K562 (cell line): ENCODE measurements around the gene GANAB. TPM values are rescaled to one million over a fixed set of nuclear protein-coding genes. Genes with fewer than 3 reads are reported as not detected.

Experiments
- ATAC-seq: fragments of 200-7000 bp; cut with Tn5 transposase; 3 replicates; pipeline ENCODE4 v1.9.1; 2020; ENCODE audit warnings: moderate library complexity
- BruUV-seq: library from RNA; stranded (reverse); fragments of 400-500 nt; replicated peaks from 2 replicates; lab custom pipeline; 2021; lab: Mats Ljungman, UMichigan
- CTCF ChIA-PET: fragments of 300-600 bp; formaldehyde crosslinking; extraction: SDS; loops from one replicate; lab custom pipeline; 2021; ENCODE audit warnings: low intra/inter-chr PET ratio; lab: Yijun Ruan, JAX
- POLR2A ChIA-PET: fragments of 300-600, 350-650 bp; sonication (Branson Sonifier 250); formaldehyde crosslinking; extraction: SDS; loops from one replicate; lab custom pipeline; 2021; ENCODE audit warnings: antibody characterized with exemption, inconsistent platforms; lab: Yijun Ruan, JAX
- DNase-seq, 4 experiments: peaks; one replicate each; pipeline versions ENCODE4 v3.0.0 to v3.0.0-alpha.2; 2011 to 2018; ENCODE audit warnings: low spot score in 3 of 4, mixed read lengths in 3 of 4; ENCODE audit errors: extremely low read depth in 1 of 4
- FAIRE-seq: peaks from 2 replicates; lab custom pipeline; 2011; peaks lifted over from hg19 to GRCh38; lab: Jason Lieb, UNC
- H2AFZ ChIP-seq: 2 replicates; pipeline ENCODE4 v1.6.0; 2011; ENCODE audit warnings: low read depth, low read length, control low read depth, inconsistent platforms
- H3K27ac ChIP-seq: fragments of 200-600 bp; 3 replicates; pipeline ENCODE4 v1.8.0; 2011; ENCODE audit warnings: low read depth, mild to moderate bottlenecking, control low read depth, inconsistent platforms, low read length, moderate library complexity, mixed read lengths; ENCODE audit errors: extremely low read depth
- H3K27me3 ChIP-seq, 2 experiments: fragments of 300-600 bp in 1 of 2; 2 replicates in 1 of 2; 3 replicates in 1 of 2; pipeline versions ENCODE4 v1.6.0 to v1.8.0; 2011; ENCODE audit warnings: inconsistent platforms in 2 of 2, low read length in 2 of 2, mild to moderate bottlenecking in 1 of 2, mixed read lengths in 1 of 2, moderate library complexity in 1 of 2; ENCODE audit not compliant: control insufficient read depth in 2 of 2, insufficient read depth in 2 of 2
- H3K36me3 ChIP-seq: fragments of 300-600 bp; 3 replicates; pipeline ENCODE4 v1.8.0; 2011; ENCODE audit warnings: mild to moderate bottlenecking, low read length, inconsistent platforms; ENCODE audit not compliant: control insufficient read depth, insufficient read depth
- H3K4me1 ChIP-seq, 2 experiments: fragments of 200-600 bp in 1 of 2; replicated peaks in 1 of 2; 2 replicates in 1 of 2; 3 replicates in 1 of 2; pipeline versions ENCODE4 v1.5.1 to v1.8.0; 2011; ENCODE audit warnings: inconsistent platforms in 2 of 2, low read length in 2 of 2, mild to moderate bottlenecking in 1 of 2, mixed read lengths in 1 of 2, moderate library complexity in 1 of 2; ENCODE audit not compliant: control insufficient read depth in 2 of 2, insufficient read depth in 2 of 2
- H3K4me2 ChIP-seq: 2 replicates; pipeline ENCODE4 v1.6.1; 2011; ENCODE audit warnings: low read length, control low read depth, inconsistent platforms, mixed read lengths; ENCODE audit not compliant: insufficient read depth
- H3K4me3 ChIP-seq: fragments of 200-600 bp; sonication (generic), shearing (Covaris generic); 2 replicates; pipeline ENCODE4 v1.5.1; 2016; ENCODE audit warnings: control low read depth, inconsistent platforms
- H3K79me2 ChIP-seq: fragments of 200-600 bp; 3 replicates; pipeline ENCODE4 v1.8.0; 2011; ENCODE audit warnings: low read length, inconsistent platforms; ENCODE audit not compliant: control insufficient read depth, insufficient read depth
- H3K9ac ChIP-seq, 2 experiments: 2 replicates each; pipeline versions ENCODE4 v1.6.0 to v1.6.1; 2011; ENCODE audit warnings: low read depth in 2 of 2, low read length in 2 of 2, control low read depth in 1 of 2, inconsistent platforms in 1 of 2, mild to moderate bottlenecking in 1 of 2, mixed read lengths in 1 of 2; ENCODE audit not compliant: insufficient read depth in 1 of 2
- H3K9me1 ChIP-seq: one replicate; pipeline ENCODE4 v1.6.0; 2011; ENCODE audit warnings: inconsistent platforms, mild to moderate bottlenecking, low read length, moderate library complexity; ENCODE audit not compliant: control insufficient read depth, insufficient read depth
- H3K9me3 ChIP-seq: replicated peaks from 2 replicates; pipeline ENCODE4 v1.5.1; 2011; ENCODE audit warnings: low read depth, low read length, inconsistent platforms; ENCODE audit not compliant: control insufficient read depth, insufficient read depth
- H4K20me1 ChIP-seq: replicated peaks from 2 replicates; pipeline ENCODE4 v1.6.1; 2011; ENCODE audit warnings: low read length, inconsistent platforms, mixed read lengths; ENCODE audit not compliant: control insufficient read depth, insufficient read depth
- CREB1 ChIP-seq, 2 experiments: sonication (generic) in 1 of 2; formaldehyde crosslinking in 1 of 2; IDR thresholded peaks; 2 replicates each; pipeline versions ENCODE4 v1.6.1 to v1.8.0; 2012 to 2022; ENCODE audit warnings: inconsistent platforms in 1 of 2, mild to moderate bottlenecking in 1 of 2, missing genetic modification reagents in 1 of 2, moderate library complexity in 1 of 2
- ELF4 ChIP-seq: fragments of 450-650 bp; formaldehyde crosslinking; IDR thresholded peaks from 2 replicates; pipeline ENCODE4 v1.4.0; 2022; ENCODE audit warnings: missing genetic modification characterization
- HMBOX1 ChIP-seq: sonication (generic); IDR thresholded peaks from 2 replicates; pipeline ENCODE4 v1.6.1; 2016
- PHF8 ChIP-seq: fragments of 200-600 bp; sonication (generic); IDR thresholded peaks from 2 replicates; pipeline ENCODE4 v1.6.1; 2012; ENCODE audit warnings: mixed run types, mild to moderate bottlenecking, inconsistent platforms, low read length, moderate library complexity, borderline replicate concordance
- PRDM10 ChIP-seq: fragments of 450-650 bp; IDR thresholded peaks from 2 replicates; pipeline ENCODE4 v1.6.1; 2018; ENCODE audit not compliant: partially characterized antibody
- RAD21 ChIP-seq, 2 experiments: fragments of 250-450 bp in 1 of 2; fragments of 450-650 bp in 1 of 2; sonication (Bioruptor Pico) in 1 of 2; formaldehyde crosslinking in 1 of 2; IDR thresholded peaks in 1 of 2; conservative IDR thresholded peaks in 1 of 2; 2 replicates each; pipeline versions ENCODE4 v1.4.0 to v1.8.0; 2020 to 2022; ENCODE audit warnings: mild to moderate bottlenecking in 2 of 2, moderate library complexity in 1 of 2
- SNIP1 ChIP-seq: fragments of 450-650 bp; IDR thresholded peaks from 2 replicates; pipeline ENCODE4 v1.7.1; 2017; ENCODE audit warnings: low read depth, mild to moderate bottlenecking
- TAF7 ChIP-seq: fragments of 450-650 bp; IDR thresholded peaks from 2 replicates; pipeline ENCODE4 v1.6.1; 2016; ENCODE audit warnings: missing genetic modification characterization, missing compliant biosample characterization
- ZFP91 ChIP-seq: sonication (generic); formaldehyde crosslinking; IDR thresholded peaks from 2 replicates; pipeline ENCODE4 v1.8.0; 2022; ENCODE audit warnings: mild to moderate bottlenecking, missing genetic modification reagents
- ZNF699 ChIP-seq: fragments of 250-450 bp; sonication (Bioruptor Pico); IDR thresholded peaks from 2 replicates; pipeline ENCODE4 v1.8.0; 2021; ENCODE audit warnings: mild to moderate bottlenecking, moderate library complexity; ENCODE audit not compliant: insufficient replicate concordance
- ZNF766 ChIP-seq: fragments of 200-800 bp; sonication (Bioruptor generic); conservative IDR thresholded peaks from 2 replicates; pipeline ENCODE4 v1.6.1; 2016; ENCODE audit warnings: missing genetic modification characterization, missing compliant biosample characterization
- ZNF830 ChIP-seq: fragments of 250-450 bp; sonication (Bioruptor Pico); IDR thresholded peaks from 2 replicates; pipeline ENCODE4 v1.5.0; 2021; ENCODE audit warnings: mild to moderate bottlenecking
- WGBS: fragments of 100-300 bp; shearing (Covaris generic); methylation state at CpG from one replicate; pipeline ENCODE4 v1.1.6; 2016; ENCODE audit warnings: low coverage, mixed read lengths; ENCODE audit not compliant: insufficient coverage; ENCODE audit errors: missing lambda C conversion rate; 5-methylcytosine and 5-hydroxymethylcytosine counted together
- in situ Hi-C: fragments of 300-500 bp; cut with MboI; formaldehyde crosslinking; loops from 4 replicates; pipeline ENCODE4 v1.15.0; 2018; ENCODE audit warnings: inconsistent platforms, mixed read lengths
- intact Hi-C: fragments of 100-400 bp; cut with micrococcal nuclease; formaldehyde crosslinking; loops from 2 replicates; pipeline ENCODE4 v1.14.2; 2022
- polyA plus RNA-seq, 8 experiments: library from polyadenylated mRNA; depleted of rRNA in 4 of 8; stranded (reverse) in 5 of 8; unstranded in 3 of 8; fragments of >200 nt; fragmentation: Nextera tagmentation in 2 of 8; fragmentation: Illumina TruSeq in 1 of 8; extraction: Ambion mirVana in 2 of 8; extraction: Trizol in 1 of 8; gene quantifications; 2 replicates each; pipeline versions ENCODE4 v1.2.1 to v1.2.3, GENCODE V29; 2011 to 2014; ENCODE audit warnings: inconsistent platforms in 1 of 8, missing spikeins in 1 of 8
- total RNA-seq, 7 experiments: library from RNA; depleted of rRNA in 6 of 7; stranded (reverse); fragments of >200 nt in 6 of 7; fragmentation: Illumina TruSeq in 2 of 7; extraction: Trizol in 2 of 7; gene quantifications; 2 replicates each; pipeline versions ENCODE4 v1.2.1 to v1.2.3, GENCODE V29; 2011 to 2021; ENCODE audit warnings: low replicate concordance in 1 of 7

The GANAB gene
- total and polyA plus RNA-seq, 9 of the 15 experiments (the other 6 are each of a cell fraction or from before 2014, with no cell fraction given) = 6.5 to 284 (median 161) TPM

- TF ChIP-seq ZFP91 (CRISPR knock-in tag) = 0 out of 2 replicates have a peak, but pooled peaks have one; percentile 42
- no peak for TF ChIP-seq ZNF830 (CRISPR knock-in tag)
These were observed 25.4 kb upstream of the GANAB start, which contains the start of the genes LBHD1 and UQCC3 (continued) for GRCh38 chr11:62671608-62672389.

GRCh38 chr11:62671236-62671607, 24.8 kb upstream of the GANAB start:
- in situ Hi-C loops = no loop called here
- H3K27ac ChIP-seq = peak overlapping the region; percentile 94
- H3K36me3 ChIP-seq = peaks cover 59% of the 10 kb centered on the region
- peak overlapping the region; percentile 91 for H3K4me3 ChIP-seq
- FAIRE-seq = no peak
- peak overlapping the region; percentile 77 for H2AFZ ChIP-seq
- CTCF ChIA-PET = no interaction called here
- intact Hi-C loops = loop anchor here (5.0 kb wide), 1 partner anchor 69 kb away; the partner anchor contains the start of gene MTA2
- H3K4me2 ChIP-seq = peak overlapping the region; percentile 86
- H3K4me1 ChIP-seq = peaks cover 33 to 59% of the 10 kb centered on the region in 2 experiments; a peak in 4 of 5 replicates
- BruUV-seq = no TSS peak
- POLR2A ChIA-PET = interaction anchor here (0.5 to 8.8 kb wide), 25 partner anchors 8 to 1514 kb away, joined by 3 to 83 read pairs (median 5); partner anchors contain the start of genes B3GAT3, EEF1G, GANAB and HNRNPUL2
- peaks cover 4% of the 10 kb centered on the region; the same call in 1 of the 2 replicates for H4K20me1 ChIP-seq
- peak; percentile 12 for ATAC-seq
- no peak for DNase-seq
- no peaks in the 10 kb centered on the region for H3K9me1 ChIP-seq
- H3K9ac ChIP-seq = peak overlapping the region; percentile 94 to 100
- no peaks in the 10 kb centered on the region for H3K9me3 ChIP-seq
- H3K27me3 ChIP-seq = no peaks in the 10 kb centered on the region
- WGBS = 0% methylated on average over 17 of the region's 17 CpGs
- H3K79me2 ChIP-seq = peaks cover 83% of the 10 kb centered on the region
- TF ChIP-seq ELF4 (CRISPR knock-in tag) (no peak), SNIP1 (no peak), CREB1 (IDR thresholded peaks at IDR 0.05) (no peak), CREB1 (CRISPR knock-in tag; IDR thresholded peaks at IDR 0.05) (no peak; the same call in 1 of the 2 replicates), ZNF699 (CRISPR knock-in tag) (no peak), ZNF766 (CRISPR knock-in tag) (peak; percentile 78), PRDM10 (peak; percentile 80), TAF7 (tag) (peak; percentile 80), HMBOX1 (no peak), PHF8 (no peak), RAD21 (CRISPR knock-in tag; conservative IDR thresholded peaks at IDR 0.05 in 1 of 2, IDR thresholded peaks at IDR 0.05 in 1 of 2) (0 out of 4 replicates have a peak, but pooled peaks of 1 of the 2 experiments have one; percentile 13)
